GM18870 (cell line): ENCODE data around the gene ODF2L.

Experiments
- ATAC-seq: cut with Tn5 transposase; IDR thresholded peaks from one replicate; pipeline ENCODE4 v1.9.1; 2021; ENCODE audit warnings: moderate library complexity; ENCODE audit not compliant: unreplicated experiment

The ODF2L gene

GRCh38 chr1:86322241-86322640 is 73.9 kb downstream of the ODF2L start:
- ATAC-seq, result no peak

GRCh38 chr1:86318436-86318835 is 77.7 kb downstream of the ODF2L start:
- no peak for ATAC-seq

GRCh38 chr1:86317926-86318325 is 78.2 kb downstream of the ODF2L start:
- no peak for ATAC-seq

- no peak for ATAC-seq
Measured at GRCh38 chr1:86305731-86306130, 90.4 kb downstream of the ODF2L start.

- ATAC-seq, result no peak
Measured at GRCh38 chr1:86303041-86303690, 93.0 kb downstream of the ODF2L start.
